Measurements from ENCODE around the gene KLHDC7B.

Gene KLHDC7B

DNA sequence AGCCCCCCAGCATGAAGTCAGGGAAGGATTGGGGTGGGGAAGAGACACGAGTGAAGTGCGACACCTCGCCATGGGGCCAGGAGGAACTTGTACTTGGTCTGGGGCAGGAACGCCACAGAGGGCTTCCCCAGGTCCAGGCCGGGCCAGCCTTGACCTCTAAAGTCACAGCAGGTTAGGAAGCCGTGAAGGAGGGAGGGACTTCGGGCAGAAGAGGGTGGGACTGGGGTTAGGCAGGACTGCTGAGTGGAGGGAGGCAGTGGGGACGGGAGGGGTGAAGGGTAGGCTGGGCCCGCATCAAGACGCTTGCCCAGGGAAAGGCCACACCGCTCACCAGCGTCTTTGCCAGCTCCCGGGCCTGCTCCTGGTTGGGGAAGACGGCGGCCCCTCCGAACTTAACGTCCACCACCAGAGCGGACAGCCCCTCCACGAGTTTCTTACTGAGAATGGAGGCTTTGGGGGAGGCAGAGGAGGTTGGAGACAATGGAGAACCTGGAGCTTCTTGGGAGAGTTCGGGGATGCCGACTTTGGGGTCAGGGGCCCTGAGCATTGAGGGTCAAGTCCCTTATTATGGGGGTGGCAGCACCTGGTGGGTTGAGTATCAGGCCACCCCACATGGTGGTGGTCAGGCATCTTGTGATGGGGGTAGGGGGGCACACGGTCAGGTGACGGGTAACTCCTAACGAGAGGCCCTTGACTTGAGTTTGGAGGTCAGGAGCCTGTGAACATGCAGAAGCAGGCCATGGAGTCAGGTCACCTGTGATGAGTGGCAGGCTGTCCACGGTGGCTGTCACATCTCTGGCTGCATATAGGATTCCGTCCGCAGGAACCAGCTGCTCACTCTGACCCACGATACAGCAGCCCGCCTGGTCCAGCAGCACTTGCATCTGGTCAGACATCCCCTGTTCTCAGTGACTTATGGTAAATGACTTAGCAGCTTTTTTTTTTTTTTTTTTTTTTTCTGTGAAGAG is 18.6 kb upstream of the KLHDC7B start:
- peak overlapping the region; percentile 74 for H3K4me3 ChIP-seq (replicated peaks; ENCODE audit: low read depth, low read length)
- TF ChIP-seq, protein P1, sequence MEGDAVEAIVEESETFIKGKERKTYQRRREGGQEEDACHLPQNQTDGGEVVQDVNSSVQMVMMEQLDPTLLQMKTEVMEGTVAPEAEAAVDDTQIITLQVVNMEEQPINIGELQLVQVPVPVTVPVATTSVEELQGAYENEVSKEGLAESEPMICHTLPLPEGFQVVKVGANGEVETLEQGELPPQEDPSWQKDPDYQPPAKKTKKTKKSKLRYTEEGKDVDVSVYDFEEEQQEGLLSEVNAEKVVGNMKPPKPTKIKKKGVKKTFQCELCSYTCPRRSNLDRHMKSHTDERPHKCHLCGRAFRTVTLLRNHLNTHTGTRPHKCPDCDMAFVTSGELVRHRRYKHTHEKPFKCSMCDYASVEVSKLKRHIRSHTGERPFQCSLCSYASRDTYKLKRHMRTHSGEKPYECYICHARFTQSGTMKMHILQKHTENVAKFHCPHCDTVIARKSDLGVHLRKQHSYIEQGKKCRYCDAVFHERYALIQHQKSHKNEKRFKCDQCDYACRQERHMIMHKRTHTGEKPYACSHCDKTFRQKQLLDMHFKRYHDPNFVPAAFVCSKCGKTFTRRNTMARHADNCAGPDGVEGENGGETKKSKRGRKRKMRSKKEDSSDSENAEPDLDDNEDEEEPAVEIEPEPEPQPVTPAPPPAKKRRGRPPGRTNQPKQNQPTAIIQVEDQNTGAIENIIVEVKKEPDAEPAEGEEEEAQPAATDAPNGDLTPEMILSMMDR (IDR thresholded peaks at IDR 0.05; ENCODE audit: low read length, missing control alignments), result no peak
- DNase-seq (ENCODE audit: low read depth), result peak; percentile 49

DNA sequence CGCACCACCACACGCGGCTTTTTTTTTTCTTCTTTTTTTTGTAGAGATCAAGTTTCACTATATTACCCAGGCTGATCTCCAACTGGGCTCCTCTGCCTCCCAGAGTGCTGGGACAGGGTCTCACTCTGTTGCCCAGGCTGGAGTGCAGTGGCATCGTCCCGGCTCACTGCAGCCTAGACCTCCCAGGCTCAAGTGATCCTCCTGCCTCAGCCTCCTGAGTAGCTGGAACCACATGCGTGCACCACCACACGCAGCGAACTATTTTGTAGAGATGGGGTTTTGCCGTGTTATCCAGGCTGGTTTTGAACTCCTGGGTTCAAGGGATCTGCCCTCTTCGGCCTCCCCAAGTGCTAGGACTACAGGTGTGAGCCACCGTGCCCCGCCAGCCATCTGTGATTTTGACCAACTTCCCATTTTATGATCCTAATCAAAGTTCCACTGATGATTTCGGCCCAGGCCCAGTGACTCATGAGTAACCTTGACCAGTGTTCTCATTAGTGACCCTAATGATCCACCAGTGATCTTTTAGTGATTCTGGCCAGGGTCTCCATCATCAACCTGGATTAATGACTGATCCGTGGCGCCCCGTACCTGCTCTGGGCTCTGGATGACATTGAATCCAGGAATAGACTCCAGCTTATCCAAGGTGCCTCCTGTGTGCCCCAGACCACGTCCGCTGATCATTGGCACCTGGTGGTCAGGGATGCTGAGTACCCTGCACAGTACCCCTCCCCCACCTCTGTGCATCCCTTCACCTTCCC is 17.6 kb upstream of the KLHDC7B start:
- TF ChIP-seq, protein P1 (IDR thresholded peaks at IDR 0.05; ENCODE audit: low read length, missing control alignments), result no peak
- DNase-seq (ENCODE audit: low read depth), result no peak
- H3K4me3 ChIP-seq (replicated peaks; ENCODE audit: low read depth, low read length), result no peak overlapping the region

DNA sequence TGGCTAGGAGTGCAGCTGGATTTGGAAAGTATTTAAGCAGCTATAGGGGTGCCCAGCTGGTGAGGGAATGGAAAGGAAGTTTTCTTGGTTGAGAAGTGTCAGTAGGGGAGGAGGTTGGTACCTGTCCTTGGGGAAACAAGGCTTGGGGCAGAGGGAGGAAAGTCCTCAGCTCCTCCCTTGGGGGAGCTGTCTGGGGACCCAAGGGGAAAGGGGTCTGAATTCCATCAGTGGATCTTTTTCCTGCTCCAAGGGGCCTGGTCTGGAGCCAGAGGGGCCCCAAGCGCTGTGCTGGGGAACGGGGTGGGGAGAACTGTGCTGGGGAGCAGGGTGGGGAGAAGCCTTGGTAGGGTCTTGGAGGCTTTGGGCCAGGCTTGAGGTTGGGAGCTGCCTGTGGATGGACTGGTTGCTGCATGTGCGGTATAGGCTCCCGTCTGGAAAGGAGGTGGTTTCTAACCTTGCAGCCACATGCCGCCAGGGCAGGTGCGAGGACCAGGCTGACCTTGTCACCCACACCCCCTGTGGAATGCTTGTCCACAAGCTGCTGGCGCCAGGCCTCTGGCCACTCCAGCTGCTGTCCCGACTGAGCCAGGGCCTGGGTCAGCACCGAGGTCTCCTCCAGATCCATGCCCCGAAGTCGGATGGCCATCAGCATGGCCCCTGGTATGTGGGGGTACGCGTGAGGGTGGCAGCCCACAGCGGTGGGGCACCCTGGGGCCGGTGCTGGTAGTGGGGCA is 16.9 kb upstream of the KLHDC7B start:
- TF ChIP-seq, protein P1 (IDR thresholded peaks at IDR 0.05; ENCODE audit: low read length, missing control alignments), result no peak
- DNase-seq (ENCODE audit: low read depth), result no peak
- H3K4me3 ChIP-seq (replicated peaks; ENCODE audit: low read depth, low read length), result peak overlapping the region; percentile 62

DNA sequence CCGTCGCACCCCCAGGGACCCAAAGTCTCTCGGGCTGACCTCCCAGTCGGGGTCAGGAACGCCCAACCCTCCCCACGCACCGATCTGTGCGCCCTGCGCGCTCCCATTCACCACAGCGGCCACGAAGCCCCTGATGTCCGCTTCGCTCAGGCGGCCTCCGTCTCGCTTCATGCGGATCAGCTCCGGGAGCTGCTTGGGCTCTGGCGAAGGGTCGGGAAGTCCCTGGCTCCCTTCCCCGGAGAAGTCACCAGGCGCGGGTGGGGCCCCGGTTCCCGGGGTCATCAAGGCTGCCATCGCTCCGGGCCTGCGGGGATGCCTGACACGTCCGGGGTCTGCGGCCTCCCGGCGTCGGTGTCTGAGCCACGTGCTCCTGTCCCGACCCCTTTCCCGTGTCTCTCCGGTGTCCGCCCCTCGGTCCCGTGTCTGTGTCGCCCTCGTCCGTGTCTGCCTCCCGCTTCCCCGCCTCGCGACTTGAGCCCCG is 16.2 kb upstream of the KLHDC7B start:
- peak overlapping the region; percentile 62 for H3K4me3 ChIP-seq (replicated peaks; ENCODE audit: low read depth, low read length)
- no peak for DNase-seq (ENCODE audit: low read depth)

DNA sequence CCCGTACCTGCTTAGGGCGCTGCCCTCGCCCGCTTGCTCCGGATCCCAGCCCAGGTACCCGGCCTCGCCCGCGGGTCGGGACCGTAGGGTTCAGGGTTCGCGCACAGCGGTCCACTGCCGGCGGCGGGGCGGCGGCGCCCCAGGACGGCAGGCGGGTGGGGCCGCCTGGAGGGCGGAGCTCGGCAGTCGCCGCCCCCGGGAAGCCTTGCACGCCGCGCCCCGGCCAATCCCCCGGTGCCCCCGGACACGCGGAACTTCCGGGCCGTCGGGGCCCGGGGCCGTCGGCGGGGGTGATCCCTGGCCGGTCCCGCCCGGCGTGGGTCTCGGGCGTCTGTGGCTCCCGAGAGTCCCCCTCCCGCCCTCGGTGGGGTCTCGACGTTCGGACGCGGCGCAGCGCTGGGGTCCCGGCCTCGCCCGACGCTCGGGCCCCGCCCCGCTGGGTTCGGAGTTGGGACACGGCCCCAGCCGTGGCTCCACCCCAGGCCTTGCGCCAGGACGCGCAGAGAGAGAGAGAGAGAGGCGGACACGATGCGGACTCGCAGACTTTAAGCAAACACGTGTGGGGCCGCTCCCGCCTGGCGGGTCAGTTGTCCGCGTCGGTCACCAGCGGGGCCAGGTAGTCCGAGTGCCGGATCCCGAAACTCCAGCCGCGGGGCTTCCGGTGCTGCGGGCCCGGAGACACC is 15.7 kb upstream of the KLHDC7B start, which contains the start of gene TYMP:
Gene TYMP, minus strand, starts transcription at position 116 of the 683 bp plus-strand sequence. CDS start 303 bp downstream, outside the sequence.
- peak within 1 kb of the TSS; percentile 62 for H3K4me3 ChIP-seq (replicated peaks; ENCODE audit: low read depth, low read length)
- DNase-seq (ENCODE audit: low read depth), result peak; percentile 88
- TF ChIP-seq, protein P1 (IDR thresholded peaks at IDR 0.05; ENCODE audit: low read length, missing control alignments), result no peak

More for the DNA sequence above, 16.2 kb upstream of the KLHDC7B start:
- TF ChIP-seq, protein P1 (IDR thresholded peaks at IDR 0.05; ENCODE audit: low read length, missing control alignments), result no peak

DNA sequence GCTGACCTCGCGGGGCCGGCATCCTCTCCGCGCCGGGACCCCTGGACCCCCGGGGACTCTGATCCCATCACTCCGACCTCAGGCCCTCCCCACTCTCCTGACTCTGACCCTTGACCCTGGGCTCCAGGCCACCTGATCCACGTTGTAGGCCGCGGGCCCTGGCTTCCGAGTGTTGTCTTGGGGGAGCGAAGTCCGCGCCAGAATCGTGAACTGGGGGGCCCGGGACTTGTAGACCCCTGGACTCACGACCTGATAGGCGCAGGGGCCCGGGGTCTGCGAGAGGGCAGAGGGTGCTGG is 15.2 kb upstream of the KLHDC7B start:
- H3K4me3 ChIP-seq (replicated peaks; ENCODE audit: low read depth, low read length), result peak overlapping the region; percentile 62
- peak; percentile 37 for DNase-seq (ENCODE audit: low read depth)
- TF ChIP-seq, protein P1 (IDR thresholded peaks at IDR 0.05; ENCODE audit: low read length, missing control alignments), result no peak
